ENCODE results near the gene AHDC1.

DNA sequence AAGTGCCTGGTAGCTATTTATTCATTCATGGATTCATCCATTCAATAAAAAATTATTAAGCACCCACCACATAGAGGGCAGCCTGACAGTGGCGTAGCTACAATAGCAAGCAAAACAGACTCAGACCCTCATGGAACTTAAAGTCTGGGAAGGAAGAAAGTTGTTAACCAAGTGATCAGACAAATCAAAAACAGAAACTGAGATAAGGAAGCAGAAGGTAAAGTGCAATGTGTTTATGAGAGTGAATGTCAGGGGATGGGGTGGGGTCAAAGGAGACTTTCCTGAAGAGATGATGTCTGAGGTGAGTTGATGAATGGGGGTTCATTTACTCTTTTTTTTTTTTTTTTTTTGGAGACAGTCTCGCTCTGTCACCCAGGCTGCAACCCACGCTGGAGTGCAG lies 111.1 kb downstream of the AHDC1 start:
- TF ChIP-seq MAFK (IDR thresholded peaks at IDR 0.05; ENCODE audit: low read length): no peak
- TF ChIP-seq, protein P1, sequence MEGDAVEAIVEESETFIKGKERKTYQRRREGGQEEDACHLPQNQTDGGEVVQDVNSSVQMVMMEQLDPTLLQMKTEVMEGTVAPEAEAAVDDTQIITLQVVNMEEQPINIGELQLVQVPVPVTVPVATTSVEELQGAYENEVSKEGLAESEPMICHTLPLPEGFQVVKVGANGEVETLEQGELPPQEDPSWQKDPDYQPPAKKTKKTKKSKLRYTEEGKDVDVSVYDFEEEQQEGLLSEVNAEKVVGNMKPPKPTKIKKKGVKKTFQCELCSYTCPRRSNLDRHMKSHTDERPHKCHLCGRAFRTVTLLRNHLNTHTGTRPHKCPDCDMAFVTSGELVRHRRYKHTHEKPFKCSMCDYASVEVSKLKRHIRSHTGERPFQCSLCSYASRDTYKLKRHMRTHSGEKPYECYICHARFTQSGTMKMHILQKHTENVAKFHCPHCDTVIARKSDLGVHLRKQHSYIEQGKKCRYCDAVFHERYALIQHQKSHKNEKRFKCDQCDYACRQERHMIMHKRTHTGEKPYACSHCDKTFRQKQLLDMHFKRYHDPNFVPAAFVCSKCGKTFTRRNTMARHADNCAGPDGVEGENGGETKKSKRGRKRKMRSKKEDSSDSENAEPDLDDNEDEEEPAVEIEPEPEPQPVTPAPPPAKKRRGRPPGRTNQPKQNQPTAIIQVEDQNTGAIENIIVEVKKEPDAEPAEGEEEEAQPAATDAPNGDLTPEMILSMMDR (IDR thresholded peaks at IDR 0.05 in 2 of 3, conservative IDR thresholded peaks at IDR 0.05 in 1 of 3; ENCODE audit: insufficient read depth in 2 of 3, low read depth in 1 of 3, low read length in 3 of 3): no peak

Measured in K562 (cell line).